C4-2B (cell line): ENCODE results near the gene TULP4.

Source experiments
- H3K27ac ChIP-seq: fragments of 450-650 bp; 2 replicates; pipeline ENCODE4 v1.5.1; 2017
- ZFX ChIP-seq: fragments of 450-650 bp; IDR thresholded peaks from 2 replicates; pipeline ENCODE4 v1.6.1; 2017
- TF ChIP-seq, protein P1 (sequence below): fragments of 450-650 bp; conservative IDR thresholded peaks from 2 replicates; pipeline ENCODE4 v1.5.1; 2017; ENCODE audit warnings: mild to moderate bottlenecking

The TULP4 gene

DNA sequence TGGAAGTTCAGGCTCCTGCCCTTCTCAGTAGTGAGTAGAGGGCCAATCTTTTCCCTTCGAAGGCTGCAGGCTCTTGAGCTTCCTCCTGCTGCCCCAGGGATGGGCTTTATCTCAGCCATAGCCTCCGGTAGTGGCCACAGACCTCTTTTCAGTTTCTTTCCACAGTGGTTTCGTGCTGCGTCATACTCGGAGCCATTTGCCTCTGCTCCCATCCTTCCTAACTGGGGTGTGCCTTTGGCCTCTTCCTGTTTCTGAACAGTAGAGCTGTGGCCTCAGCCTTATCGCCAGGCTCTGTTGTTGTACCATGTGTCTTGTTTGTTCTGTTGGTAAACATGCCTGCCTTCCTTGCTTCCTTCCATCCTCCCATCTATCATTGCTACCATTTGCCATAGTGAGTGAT is 54.1 kb downstream of the TULP4 start:
- no peak overlapping the region for H3K27ac ChIP-seq
- TF ChIP-seq ZFX = no peak
- TF ChIP-seq, protein P1, sequence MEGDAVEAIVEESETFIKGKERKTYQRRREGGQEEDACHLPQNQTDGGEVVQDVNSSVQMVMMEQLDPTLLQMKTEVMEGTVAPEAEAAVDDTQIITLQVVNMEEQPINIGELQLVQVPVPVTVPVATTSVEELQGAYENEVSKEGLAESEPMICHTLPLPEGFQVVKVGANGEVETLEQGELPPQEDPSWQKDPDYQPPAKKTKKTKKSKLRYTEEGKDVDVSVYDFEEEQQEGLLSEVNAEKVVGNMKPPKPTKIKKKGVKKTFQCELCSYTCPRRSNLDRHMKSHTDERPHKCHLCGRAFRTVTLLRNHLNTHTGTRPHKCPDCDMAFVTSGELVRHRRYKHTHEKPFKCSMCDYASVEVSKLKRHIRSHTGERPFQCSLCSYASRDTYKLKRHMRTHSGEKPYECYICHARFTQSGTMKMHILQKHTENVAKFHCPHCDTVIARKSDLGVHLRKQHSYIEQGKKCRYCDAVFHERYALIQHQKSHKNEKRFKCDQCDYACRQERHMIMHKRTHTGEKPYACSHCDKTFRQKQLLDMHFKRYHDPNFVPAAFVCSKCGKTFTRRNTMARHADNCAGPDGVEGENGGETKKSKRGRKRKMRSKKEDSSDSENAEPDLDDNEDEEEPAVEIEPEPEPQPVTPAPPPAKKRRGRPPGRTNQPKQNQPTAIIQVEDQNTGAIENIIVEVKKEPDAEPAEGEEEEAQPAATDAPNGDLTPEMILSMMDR = no peak

GRCh38 chr6:158367816-158368215 is 55.6 kb downstream of the TULP4 start:
- H3K27ac ChIP-seq = no peak overlapping the region
- TF ChIP-seq ZFX = no peak
- TF ChIP-seq, protein P1 = no peak

DNA sequence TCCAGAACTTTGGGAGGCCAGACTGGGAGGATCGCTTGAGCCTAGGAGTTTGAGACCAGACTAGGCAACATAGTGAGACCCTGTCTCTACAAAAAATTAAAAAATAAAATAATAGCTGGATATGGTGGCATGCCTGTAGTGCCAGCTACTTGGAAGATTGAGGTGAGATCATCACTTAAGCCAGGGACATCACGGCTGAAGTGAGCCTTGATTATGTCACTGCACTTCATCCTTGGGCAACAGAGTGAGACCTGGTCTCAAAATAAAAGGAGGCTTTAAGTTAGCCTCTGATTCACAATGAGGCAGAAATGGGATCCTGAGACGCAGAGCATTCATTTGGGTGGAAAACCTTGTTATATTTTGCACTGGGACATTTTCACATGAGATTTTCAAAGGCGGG is 57.0 kb downstream of the TULP4 start:
- H3K27ac ChIP-seq = no peak overlapping the region
- no peak for TF ChIP-seq ZFX
- TF ChIP-seq, protein P1 = no peak

- TF ChIP-seq, protein P1 = no peak
- no peak for TF ChIP-seq ZFX
- no peak overlapping the region for H3K27ac ChIP-seq
Measured at GRCh38 chr6:158370805-158371204, 58.5 kb downstream of the TULP4 start.

GRCh38 chr6:158371261-158371660 is 59.0 kb downstream of the TULP4 start:
- no peak for TF ChIP-seq ZFX
- TF ChIP-seq, protein P1 = no peak
- H3K27ac ChIP-seq = no peak overlapping the region

- TF ChIP-seq ZFX = no peak
- TF ChIP-seq, protein P1 = no peak
- no peak overlapping the region for H3K27ac ChIP-seq
Measured at GRCh38 chr6:158372574-158372973, 60.3 kb downstream of the TULP4 start.

DNA sequence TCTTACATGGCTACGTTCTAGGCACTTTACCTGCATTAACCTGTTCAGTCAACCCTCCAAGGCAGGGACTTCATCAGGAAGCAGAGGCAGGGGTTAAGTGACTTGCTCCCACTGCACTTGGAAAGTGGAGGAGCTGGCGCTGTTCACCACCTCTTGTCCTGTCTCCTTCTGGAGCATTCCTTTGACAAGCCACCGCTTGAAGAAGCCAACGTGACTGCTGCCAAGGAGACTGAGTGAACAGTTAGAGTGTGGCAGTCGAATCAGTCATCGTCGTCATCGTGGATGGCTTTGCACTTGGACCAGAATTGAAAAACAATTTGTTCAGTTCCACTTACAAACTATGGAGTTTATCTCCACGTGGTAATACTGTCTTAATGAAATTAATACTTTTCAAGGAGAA is 60.9 kb downstream of the TULP4 start:
- TF ChIP-seq ZFX = no peak
- TF ChIP-seq, protein P1 = no peak
- H3K27ac ChIP-seq = no peak overlapping the region
